NCI-H2171 (cell line): ENCODE measurements around the gene RAMP2.
"Not testable (repeated sequence)": the region's sequence is repeated elsewhere in the genome, so short reads cannot be mapped to it uniquely, and the experiment has no call there.

ENCODE experiments used
- DNase-seq: peaks from one replicate; lab custom pipeline; 2025; lab: John Stamatoyannopoulos, UW

Gene RAMP2

GRCh38 chr17:42769964-42770363 is 8.9 kb downstream of the RAMP2 start:
- not testable (repeated sequence) for DNase-seq

- DNase-seq, result no peak
These were observed 11.9 kb downstream of the RAMP2 start for GRCh38 chr17:42772945-42773289.

GRCh38 chr17:42773290-42774035 is 12.4 kb downstream of the RAMP2 start, which contains the start of gene VPS25:
VPS25 (plus strand) TSS chr17:42773449; CDS start chr17:42773476, 27 bp downstream.
- peak; percentile 84 for DNase-seq

- no peak for DNase-seq
These were observed 13.2 kb downstream of the RAMP2 start for GRCh38 chr17:42774066-42774745.

- no peak for DNase-seq
These were observed 14.6 kb downstream of the RAMP2 start for GRCh38 chr17:42775534-42776098.

GRCh38 chr17:42778570-42778969 is 17.5 kb downstream of the RAMP2 start:
- DNase-seq, result no peak

GRCh38 chr17:42779304-42779935 is 18.4 kb downstream of the RAMP2 start:
- DNase-seq, result no peak

GRCh38 chr17:42779936-42780850 is 19.2 kb downstream of the RAMP2 start, which contains the start of gene WNK4:
WNK4 (plus strand) TSS chr17:42780610; CDS start chr17:42780699, 89 bp downstream.
- DNase-seq, result no peak

- no peak for DNase-seq
These were observed 20.0 kb downstream of the RAMP2 start for GRCh38 chr17:42780851-42781638.

GRCh38 chr17:42781639-42782165 is 20.7 kb downstream of the RAMP2 start:
- DNase-seq, result no peak

GRCh38 chr17:42782166-42783061 is 21.4 kb downstream of the RAMP2 start:
- no peak for DNase-seq

- DNase-seq, result no peak
These were observed 22.2 kb downstream of the RAMP2 start for GRCh38 chr17:42783062-42783790.

- no peak for DNase-seq
These were observed 22.7 kb downstream of the RAMP2 start for GRCh38 chr17:42783791-42784138.

GRCh38 chr17:42784409-42784808 is 23.4 kb downstream of the RAMP2 start:
- no peak for DNase-seq

- no peak for DNase-seq
These were observed 24.0 kb downstream of the RAMP2 start for GRCh38 chr17:42784811-42785592.

- DNase-seq, result no peak
These were observed 26.2 kb downstream of the RAMP2 start for GRCh38 chr17:42787266-42787665.

- no peak for DNase-seq
These were observed 30.9 kb downstream of the RAMP2 start for GRCh38 chr17:42791948-42792347.

- no peak for DNase-seq
These were observed 31.5 kb downstream of the RAMP2 start for GRCh38 chr17:42792545-42792944.
